Trophoblast cell (in vitro differentiated cells and primary cell): ENCODE results near the gene RGS14.

Source experiments
- DNase-seq, 2 donors: peaks; one replicate each; pipeline ENCODE4 v3.0.0-alpha.2; 2016
- H2AFZ ChIP-seq: 2 replicates; pipeline ENCODE4 v1.6.1; 2013; ENCODE audit warnings: low read length, moderate library complexity, mild to moderate bottlenecking; ENCODE audit not compliant: insufficient read depth, poor library complexity
- H2AK5ac ChIP-seq: 2 replicates; pipeline ENCODE4 v1.6.1; 2013; ENCODE audit warnings: mild to moderate bottlenecking, low read length
- H2BK120ac ChIP-seq: 2 replicates; pipeline ENCODE4 v1.6.1; 2013; ENCODE audit warnings: low read length, mild to moderate bottlenecking, moderate library complexity; ENCODE audit not compliant: insufficient read depth, poor library complexity
- H2BK12ac ChIP-seq: 2 replicates; pipeline ENCODE4 v1.6.1; 2013; ENCODE audit warnings: mild to moderate bottlenecking, low read length, moderate library complexity
- H2BK5ac ChIP-seq: 2 replicates; pipeline ENCODE4 v1.6.1; 2013; ENCODE audit warnings: low read length, low read depth, moderate library complexity, mild to moderate bottlenecking; ENCODE audit not compliant: poor library complexity
- H3K14ac ChIP-seq: 2 replicates; pipeline ENCODE4 v1.6.1; 2013; ENCODE audit warnings: mild to moderate bottlenecking, low read length
- H3K18ac ChIP-seq: 2 replicates; pipeline ENCODE4 v1.6.1; 2013; ENCODE audit warnings: mild to moderate bottlenecking, low read length
- H3K23ac ChIP-seq: 2 replicates; pipeline ENCODE4 v1.6.1; 2013; ENCODE audit warnings: low read length
- H3K27ac ChIP-seq: 2 replicates; pipeline ENCODE4 v1.5.1; 2013; ENCODE audit warnings: low read depth, mild to moderate bottlenecking, inconsistent platforms, low read length, moderate library complexity
- H3K27me3 ChIP-seq: 2 replicates; pipeline ENCODE4 v1.6.1; 2013; ENCODE audit warnings: inconsistent platforms, mild to moderate bottlenecking, low read length, moderate library complexity; ENCODE audit not compliant: insufficient read depth
- H3K36me3 ChIP-seq, 2 experiments: 1 replicate in 1 of 2; 2 replicates in 1 of 2; pipeline ENCODE4 v1.6.1; 2013; ENCODE audit warnings: low read length in 2 of 2, mild to moderate bottlenecking in 2 of 2, moderate library complexity in 1 of 2; ENCODE audit not compliant: insufficient read depth in 2 of 2, control insufficient read depth in 1 of 2
- H3K4ac ChIP-seq: 2 replicates; pipeline ENCODE4 v1.6.1; 2013; ENCODE audit warnings: low read depth, mild to moderate bottlenecking, low read length, moderate library complexity
- H3K4me1 ChIP-seq, 2 experiments: 1 replicate in 1 of 2; 2 replicates in 1 of 2; pipeline ENCODE4 v1.6.1; 2013; ENCODE audit warnings: low read length in 2 of 2, mild to moderate bottlenecking in 2 of 2, moderate library complexity in 1 of 2; ENCODE audit not compliant: insufficient read depth in 2 of 2, control insufficient read depth in 1 of 2
- H3K4me2 ChIP-seq: 2 replicates; pipeline ENCODE4 v1.6.1; 2013; ENCODE audit warnings: inconsistent platforms, mild to moderate bottlenecking, low read length, moderate library complexity
- H3K4me3 ChIP-seq: 2 replicates; pipeline ENCODE4 v1.5.1; 2013; ENCODE audit warnings: mild to moderate bottlenecking, low read depth, low read length, inconsistent platforms
- H3K79me1 ChIP-seq: one replicate; pipeline ENCODE4 v1.6.1; 2013; ENCODE audit warnings: low read length
- H3K79me2 ChIP-seq: 2 replicates; pipeline ENCODE4 v1.6.1; 2013; ENCODE audit warnings: low read length, mild to moderate bottlenecking; ENCODE audit not compliant: control insufficient read depth, insufficient read depth, poor library complexity
- H3K9ac ChIP-seq: 2 replicates; pipeline ENCODE4 v1.6.1; 2013; ENCODE audit warnings: mild to moderate bottlenecking, low read length
- H3K9me3 ChIP-seq: 2 replicates; pipeline ENCODE4 v1.6.1; 2013; ENCODE audit warnings: low read depth, mild to moderate bottlenecking, control low read depth, inconsistent platforms, low read length; ENCODE audit not compliant: insufficient read depth
- H4K12ac ChIP-seq: 2 replicates; pipeline ENCODE4 v1.6.1; 2013; ENCODE audit warnings: low read depth, mild to moderate bottlenecking, low read length, moderate library complexity
- H4K8ac ChIP-seq: 2 replicates; pipeline ENCODE4 v1.6.1; 2013; ENCODE audit warnings: low read depth, mild to moderate bottlenecking, low read length, moderate library complexity
- H4K91ac ChIP-seq: one replicate; pipeline ENCODE4 v1.6.1; 2013; ENCODE audit warnings: low read depth, mild to moderate bottlenecking, low read length, moderate library complexity
- WGBS: extraction: QIAGEN DNeasy Blood & Tissue Kit; methylation state at CpG from one replicate; pipeline ENCODE4 v1.1.7; 2013; ENCODE audit warnings: missing lambda C conversion rate; ENCODE audit not compliant: insufficient read length, insufficient coverage; ENCODE audit errors: extremely low coverage; 5-methylcytosine and 5-hydroxymethylcytosine counted together

Gene RGS14

DNA sequence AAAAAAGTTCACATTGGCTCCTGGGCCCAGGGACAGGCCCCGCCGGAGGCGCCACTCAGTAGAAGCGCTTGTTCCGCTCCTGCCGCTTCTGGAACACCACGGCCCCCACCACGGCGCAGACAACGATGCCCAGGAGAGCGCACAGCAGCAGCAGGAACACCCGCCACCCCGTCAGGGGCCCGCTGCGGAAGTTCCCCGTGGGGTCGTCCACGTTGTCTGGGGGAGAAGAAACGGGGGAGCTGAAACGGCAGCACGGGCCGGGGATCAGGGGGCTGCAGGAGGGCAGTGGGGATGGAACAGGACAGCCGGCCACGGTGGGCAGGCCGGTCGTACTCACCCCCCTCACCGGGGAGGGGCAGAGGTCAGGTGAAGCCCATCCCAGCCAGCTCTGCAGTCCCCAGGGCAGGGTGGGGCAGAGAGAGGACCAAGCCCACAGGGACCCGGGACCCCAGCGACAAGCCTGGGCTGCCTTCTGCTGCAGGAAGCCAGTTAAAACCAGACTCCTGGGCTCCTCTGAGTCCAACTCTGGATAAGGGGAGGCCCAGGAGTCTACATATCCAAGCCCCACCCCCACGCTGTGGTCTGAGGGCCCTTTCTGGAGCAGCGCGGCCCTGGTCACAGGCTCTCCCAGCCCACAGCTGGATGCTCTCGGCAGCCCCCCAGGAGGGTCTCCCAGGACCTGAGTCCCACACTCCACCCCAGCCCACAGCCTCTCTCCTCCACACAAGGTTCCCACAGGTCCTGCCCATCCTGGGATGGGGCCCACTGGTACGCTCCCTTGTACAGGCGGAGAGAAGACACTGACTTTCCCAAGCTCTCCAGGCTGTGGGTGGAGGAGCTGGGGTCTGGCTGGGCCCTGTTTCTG, 25.5 kb upstream of the RGS14 start:
- no peak overlapping the region for H3K4ac ChIP-seq
- whole genome bisulfite sequencing, result no CpG with 5 or more reads among the region's 35 CpGs
- peaks cover 5% of the 10 kb centered on the region for H3K79me1 ChIP-seq
- no peaks in the 10 kb centered on the region for H3K27me3 ChIP-seq
- peaks cover 0 to 4% of the 10 kb centered on the region in 2 experiments for H3K4me1 ChIP-seq
- no peak overlapping the region for H4K12ac ChIP-seq
- no peak overlapping the region for H3K27ac ChIP-seq
- no peak overlapping the region for H2AK5ac ChIP-seq
- no peaks in the 10 kb centered on the region for H3K79me2 ChIP-seq
- H2BK120ac ChIP-seq, result no peak overlapping the region
- H2BK5ac ChIP-seq, result no peak overlapping the region
- H3K4me3 ChIP-seq, result no peak overlapping the region
- peaks cover 71 to 78% of the 10 kb centered on the region in 2 experiments for H3K36me3 ChIP-seq
- no peaks in the 10 kb centered on the region for H3K9me3 ChIP-seq
- no peak overlapping the region for H4K8ac ChIP-seq
- no peak overlapping the region for H3K4me2 ChIP-seq
- H4K91ac ChIP-seq, result no peak overlapping the region
- H3K18ac ChIP-seq, result no peak overlapping the region
- H2AFZ ChIP-seq, result no peak overlapping the region
- H3K14ac ChIP-seq, result no peak overlapping the region
- no peak overlapping the region for H3K23ac ChIP-seq
- no peak overlapping the region for H2BK12ac ChIP-seq
- no peak overlapping the region for H3K9ac ChIP-seq
- DNase-seq, result no peak

- Histone ChIP-seq H3K14ac (no peak overlapping the region), H3K79me1 (peaks cover 2% of the 10 kb centered on the region), H4K12ac (peak overlapping the region; percentile 37), H3K4me1 (peaks cover 0 to 1% of the 10 kb centered on the region in 2 experiments), H3K9ac (no peak overlapping the region), H3K79me2 (no peaks in the 10 kb centered on the region), H3K4ac (peak overlapping the region; percentile 42), H3K4me2 (no peak overlapping the region), H3K9me3 (no peaks in the 10 kb centered on the region), H3K27me3 (no peaks in the 10 kb centered on the region), H3K27ac (no peak overlapping the region), H3K4me3 (peak overlapping the region; percentile 25), H2BK120ac (no peak overlapping the region), H4K91ac (no peak overlapping the region), H2BK5ac (no peak overlapping the region), H3K18ac (no peak overlapping the region), H2BK12ac (no peak overlapping the region), H2AFZ (no peak overlapping the region), H3K23ac (no peak overlapping the region), H2AK5ac (no peak overlapping the region), H3K36me3 (peaks cover 77 to 84% of the 10 kb centered on the region in 2 experiments), H4K8ac (no peak overlapping the region)
- DNase-seq, result no peak
- no CpG with 5 or more reads among the region's 13 CpGs for WGBS
These were observed 24.8 kb upstream of the RGS14 start for GRCh38 chr5:177332896-177333260.

GRCh38 chr5:177333420-177334154, 24.1 kb upstream of the RGS14 start:
- Histone ChIP-seq H3K27ac (no peak overlapping the region), H3K79me1 (no peaks in the 10 kb centered on the region), H3K18ac (no peak overlapping the region), H3K4me3 (no peak overlapping the region), H2AK5ac (no peak overlapping the region), H2AFZ (no peak overlapping the region), H3K79me2 (no peaks in the 10 kb centered on the region), H4K91ac (no peak overlapping the region), H2BK120ac (no peak overlapping the region), H3K4me1 (no peaks in the 10 kb centered on the region), H3K27me3 (no peaks in the 10 kb centered on the region), H3K36me3 (peaks cover 84 to 89% of the 10 kb centered on the region in 2 experiments), H4K12ac (no peak overlapping the region), H2BK12ac (no peak overlapping the region), H3K23ac (no peak overlapping the region), H3K4me2 (no peak overlapping the region), H3K9me3 (no peaks in the 10 kb centered on the region), H3K9ac (no peak overlapping the region), H3K14ac (no peak overlapping the region), H4K8ac (no peak overlapping the region), H3K4ac (no peak overlapping the region), H2BK5ac (no peak overlapping the region)
- WGBS, result no CpG with 5 or more reads among the region's 16 CpGs
- no peak for DNase-seq

DNA sequence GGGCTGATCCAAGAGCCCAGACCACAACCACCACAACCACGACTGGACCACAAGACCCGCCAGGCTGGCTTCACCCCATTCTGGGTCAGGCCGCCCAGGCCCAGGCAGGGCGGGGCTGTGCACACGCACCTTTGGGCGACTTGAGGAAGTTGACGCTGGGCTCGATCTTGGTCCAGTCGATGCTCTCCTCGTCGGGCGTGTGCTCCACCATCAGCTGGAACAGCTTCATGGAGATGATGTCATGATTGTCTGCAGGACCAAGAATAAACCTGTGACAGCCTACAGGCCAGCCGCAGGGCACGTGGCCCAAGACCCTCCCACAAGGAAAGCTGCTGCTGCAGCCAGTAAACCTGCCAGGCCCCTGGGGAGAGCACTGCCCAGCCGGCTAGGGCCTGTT, 23.6 kb upstream of the RGS14 start:
- Histone ChIP-seq H3K79me1 (no peaks in the 10 kb centered on the region), H3K4me2 (no peak overlapping the region), H3K4me3 (no peak overlapping the region), H3K36me3 (peaks cover 89 to 94% of the 10 kb centered on the region in 2 experiments), H3K4me1 (peaks cover 0 to 1% of the 10 kb centered on the region in 2 experiments), H3K27me3 (no peaks in the 10 kb centered on the region), H3K9me3 (no peaks in the 10 kb centered on the region), H3K79me2 (no peaks in the 10 kb centered on the region), H2AFZ (no peak overlapping the region), H3K9ac (no peak overlapping the region), H3K27ac (no peak overlapping the region), H4K12ac (no peak overlapping the region), H3K14ac (no peak overlapping the region), H2BK12ac (no peak overlapping the region), H4K91ac (no peak overlapping the region), H4K8ac (no peak overlapping the region), H3K18ac (no peak overlapping the region), H3K23ac (no peak overlapping the region), H2BK5ac (no peak overlapping the region), H3K4ac (no peak overlapping the region), H2AK5ac (no peak overlapping the region), H2BK120ac (no peak overlapping the region)
- WGBS, result no CpG with 5 or more reads among the region's 15 CpGs
- DNase-seq, result no peak
